Erythroblast (primary cell): Measurements from ENCODE around the gene MAGEB16.

Experiments
- GATA1 ChIP-seq: IDR thresholded peaks from 2 replicates; pipeline ENCODE4 v1.6.1; 2011; ENCODE audit warnings: low read depth, mild to moderate bottlenecking, control low read depth, low read length, moderate library complexity
- POLR2A ChIP-seq: IDR thresholded peaks from 2 replicates; pipeline ENCODE4 v1.6.1; 2011; ENCODE audit warnings: mild to moderate bottlenecking, low read length

DNA sequence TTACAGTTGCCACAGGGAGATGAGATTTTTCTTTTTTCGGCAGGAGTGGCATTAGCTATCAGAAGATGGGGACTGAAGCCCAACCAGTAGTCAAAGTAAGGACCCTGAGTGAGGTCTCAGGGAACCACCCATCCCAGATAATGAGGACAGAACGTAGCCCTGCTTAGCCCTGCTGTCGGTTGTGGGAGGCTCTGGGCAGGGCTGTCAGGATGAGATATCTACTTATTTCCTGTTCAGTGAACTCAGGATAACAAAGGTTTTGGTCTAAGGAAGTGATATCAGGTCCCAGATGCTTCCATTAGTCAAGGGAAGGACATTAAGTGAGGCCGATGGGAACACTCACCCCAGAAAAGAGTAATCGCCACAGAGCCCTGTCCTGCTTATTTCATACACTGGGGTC is 2.3 kb downstream of the MAGEB16 start:
- TF ChIP-seq POLR2A (no peak), GATA1 (no peak)
